CD4-positive, CD25-positive, alpha-beta regulatory T cell (primary cell): Measurements from ENCODE around the gene CD48. TPM values are rescaled to one million over a fixed set of nuclear protein-coding genes. Genes with fewer than 3 reads are reported as not detected.

ENCODE experiments used
- ATAC-seq, 2 donors: fragments of 150-1000 bp; cut with Tn5 transposase; one replicate each; pipeline ENCODE4 v1.10.0; 2021; ENCODE audit warnings: low read depth in 2 of 2, moderate number of reproducible peaks in 2 of 2, moderate library complexity in 1 of 2
- DNase-seq, 3 donors: peaks; one replicate each; pipeline versions ENCODE4 v3.0.0 to v3.0.0-alpha.2; 2012 to 2022; ENCODE audit warnings: mixed read lengths in 1 of 3
- H3K27ac ChIP-seq: one replicate; pipeline ENCODE4 v1.7.0; 2013; ENCODE audit warnings: mild to moderate bottlenecking, low read length; ENCODE audit not compliant: insufficient read depth, poor library complexity, severe bottlenecking
- H3K27me3 ChIP-seq: one replicate; pipeline ENCODE4 v1.7.0; 2013; ENCODE audit warnings: low read length; ENCODE audit not compliant: control insufficient read depth, insufficient read depth
- H3K36me3 ChIP-seq: one replicate; pipeline ENCODE4 v1.7.0; 2013; ENCODE audit warnings: mild to moderate bottlenecking, low read length, moderate library complexity; ENCODE audit not compliant: control insufficient read depth, insufficient read depth
- H3K4me1 ChIP-seq: 2 replicates; pipeline ENCODE4 v1.7.0; 2013; ENCODE audit warnings: mild to moderate bottlenecking, low read length; ENCODE audit not compliant: insufficient read depth, control insufficient read depth, poor library complexity, severe bottlenecking
- H3K4me3 ChIP-seq: one replicate; pipeline ENCODE4 v1.7.0; 2013; ENCODE audit warnings: low read depth, mild to moderate bottlenecking, low read length, moderate library complexity
- H3K9me3 ChIP-seq, 2 experiments: 1 replicate in 1 of 2; 2 replicates in 1 of 2; pipeline ENCODE4 v1.7.0; 2013; ENCODE audit warnings: low read length in 2 of 2, mild to moderate bottlenecking in 1 of 2, moderate library complexity in 1 of 2; ENCODE audit not compliant: control insufficient read depth in 2 of 2
- H3K27ac Mint-ChIP-seq, 3 donors: one replicate each; pipeline ENCODE4 v1.8.0; 2020 to 2022; ENCODE audit warnings: mild to moderate bottlenecking in 3 of 3, mixed read lengths in 3 of 3, moderate library complexity in 2 of 3
- H3K27me3 Mint-ChIP-seq: one replicate; pipeline ENCODE4 v1.8.0; 2022; ENCODE audit warnings: mild to moderate bottlenecking, mixed read lengths
- H3K36me3 Mint-ChIP-seq: one replicate; pipeline ENCODE4 v1.8.0; 2020; ENCODE audit warnings: mixed read lengths
- H3K4me1 Mint-ChIP-seq, 4 donors: one replicate each; pipeline ENCODE4 v1.8.0; 2020 to 2022; ENCODE audit warnings: mixed read lengths in 4 of 4, mild to moderate bottlenecking in 1 of 4
- H3K4me3 Mint-ChIP-seq, 4 donors: one replicate each; pipeline ENCODE4 v1.8.0; 2020 to 2022; ENCODE audit warnings: mild to moderate bottlenecking in 4 of 4, mixed read lengths in 4 of 4, moderate library complexity in 3 of 4
- H3K9me3 Mint-ChIP-seq, 7 donors: one replicate each; pipeline ENCODE4 v1.8.0; 2020 to 2022; ENCODE audit warnings: mixed read lengths in 7 of 7, mild to moderate bottlenecking in 3 of 7, moderate library complexity in 2 of 7
- polyA plus RNA-seq, 4 donors: library from polyadenylated mRNA; unstranded; fragments of 300-500 nt; fragmentation: Illumina TruSeq; gene quantifications; one replicate each; pipeline ENCODE4 v1.2.3, GENCODE V29; 2021
- total RNA-seq: library from RNA; stranded (reverse); gene quantifications from one replicate; pipeline ENCODE4 v1.2.3, GENCODE V29; 2022

CD48 gene
- total and polyA plus RNA-seq, 5 donors from 2014 or later, result 196 to 290 (median 242) TPM

- peaks cover 3% of the 10 kb centered on the region for H3K36me3 Mint-ChIP-seq
- no peak overlapping the region for H3K27ac Mint-ChIP-seq
Observed at GRCh38 chr1:160710517-160711252, 937 bp downstream of the CD48 start.

GRCh38 chr1:160709715-160710114 is 1.9 kb downstream of the CD48 start:
- no peak overlapping the region for H3K4me3 Mint-ChIP-seq
- Histone ChIP-seq H3K4me3 (peak overlapping the region; percentile 99), H3K27me3 (no peaks in the 10 kb centered on the region), H3K27ac (peak overlapping the region; percentile 96), H3K36me3 (peaks cover 6% of the 10 kb centered on the region), H3K4me1 (peaks cover 83% of the 10 kb centered on the region), H3K9me3 (no peaks in the 10 kb centered on the region)
- DNase-seq (no peak), ATAC-seq (no peak)
- H3K27ac Mint-ChIP-seq, result no peak overlapping the region
- peaks cover 26 to 43% (median 34%) of the 10 kb centered on the region in 4 donors for H3K4me1 Mint-ChIP-seq
- no peaks in the 10 kb centered on the region for H3K9me3 Mint-ChIP-seq
- peaks cover 13% of the 10 kb centered on the region for H3K36me3 Mint-ChIP-seq
- H3K27me3 Mint-ChIP-seq, result peaks cover 4% of the 10 kb centered on the region

More at GRCh38 chr1:160710517-160711252, 937 bp downstream of the CD48 start:
- H3K4me1 ChIP-seq, result peaks cover 78% of the 10 kb centered on the region
- H3K4me3 ChIP-seq, result peak overlapping the region; percentile 99
- Mint-ChIP-seq H3K4me3 (no peak overlapping the region), H3K27me3 (peaks cover 4% of the 10 kb centered on the region), H3K9me3 (no peaks in the 10 kb centered on the region), H3K4me1 (peaks cover 19 to 39% (median 29%) of the 10 kb centered on the region in 4 donors)
- H3K27me3 ChIP-seq, result no peaks in the 10 kb centered on the region
- no peaks in the 10 kb centered on the region for H3K36me3 ChIP-seq
- DNase-seq (no peak), ATAC-seq (no peak)
- peak overlapping the region; percentile 96 for H3K27ac ChIP-seq
- H3K9me3 ChIP-seq, result no peaks in the 10 kb centered on the region

- Mint-ChIP-seq H3K9me3 (no peaks in the 10 kb centered on the region), H3K27ac (no peak overlapping the region), H3K4me1 (peaks cover 28 to 51% (median 38%) of the 10 kb centered on the region in 4 donors), H3K4me3 (no peak overlapping the region), H3K27me3 (peaks cover 4% of the 10 kb centered on the region), H3K36me3 (peaks cover 20% of the 10 kb centered on the region)
- H3K36me3 ChIP-seq, result peaks cover 12% of the 10 kb centered on the region
- peak overlapping the region; percentile 96 for H3K27ac ChIP-seq
- H3K9me3 ChIP-seq, result no peaks in the 10 kb centered on the region
- peak in 2 of 3 donors; percentile 53 to 72 for DNase-seq
- peak; percentile 32 to 39 for ATAC-seq
- peaks cover 83% of the 10 kb centered on the region for H3K4me1 ChIP-seq
- H3K4me3 ChIP-seq, result peak overlapping the region; percentile 99
- H3K27me3 ChIP-seq, result no peaks in the 10 kb centered on the region
Observed at GRCh38 chr1:160708801-160709200, 2.8 kb downstream of the CD48 start.

GRCh38 chr1:160708118-160708517 is 3.5 kb downstream of the CD48 start:
- Mint-ChIP-seq H3K27ac (no peak overlapping the region), H3K27me3 (peaks cover 4% of the 10 kb centered on the region), H3K9me3 (no peaks in the 10 kb centered on the region), H3K4me1 (peaks cover 33 to 55% (median 41%) of the 10 kb centered on the region in 4 donors), H3K4me3 (no peak overlapping the region), H3K36me3 (peaks cover 27% of the 10 kb centered on the region)
- Histone ChIP-seq H3K4me1 (peaks cover 84% of the 10 kb centered on the region), H3K9me3 (no peaks in the 10 kb centered on the region), H3K27ac (peak overlapping the region; percentile 96), H3K4me3 (peak overlapping the region; percentile 99), H3K27me3 (no peaks in the 10 kb centered on the region), H3K36me3 (peaks cover 18% of the 10 kb centered on the region)
- ATAC-seq (no peak), DNase-seq (peak in 1 of 3 donors; percentile 40)

GRCh38 chr1:160707236-160708064 is 4.2 kb downstream of the CD48 start:
- H3K9me3 ChIP-seq, result no peaks in the 10 kb centered on the region
- H3K4me1 ChIP-seq, result peaks cover 83% of the 10 kb centered on the region
- peak overlapping the region; percentile 99 for H3K4me3 ChIP-seq
- H3K36me3 Mint-ChIP-seq, result peaks cover 29% of the 10 kb centered on the region
- peaks cover 24% of the 10 kb centered on the region for H3K36me3 ChIP-seq
- H3K4me1 Mint-ChIP-seq, result peaks cover 30 to 55% (median 41%) of the 10 kb centered on the region in 4 donors
- H3K27ac Mint-ChIP-seq, result no peak overlapping the region
- no peak overlapping the region for H3K4me3 Mint-ChIP-seq
- H3K27ac ChIP-seq, result peak overlapping the region; percentile 96
- DNase-seq (peak; percentile 23 to 77 (median 49)), ATAC-seq (peak; percentile 39 to 50)
- no peaks in the 10 kb centered on the region for H3K9me3 Mint-ChIP-seq
- peaks cover 4% of the 10 kb centered on the region for H3K27me3 Mint-ChIP-seq
- H3K27me3 ChIP-seq, result no peaks in the 10 kb centered on the region

- Histone ChIP-seq H3K27ac (peak overlapping the region; percentile 96), H3K9me3 (no peaks in the 10 kb centered on the region), H3K36me3 (peaks cover 30% of the 10 kb centered on the region), H3K4me1 (peaks cover 82% of the 10 kb centered on the region), H3K27me3 (no peaks in the 10 kb centered on the region), H3K4me3 (peak overlapping the region; percentile 99)
- ATAC-seq (no peak), DNase-seq (no peak)
- Mint-ChIP-seq H3K9me3 (no peaks in the 10 kb centered on the region), H3K27me3 (no peaks in the 10 kb centered on the region), H3K4me3 (no peak overlapping the region), H3K27ac (no peak overlapping the region), H3K36me3 (peaks cover 33% of the 10 kb centered on the region), H3K4me1 (peaks cover 28 to 55% (median 44%) of the 10 kb centered on the region in 4 donors)
Observed at GRCh38 chr1:160706526-160707235, 4.9 kb downstream of the CD48 start.

- Histone ChIP-seq H3K27ac (peak overlapping the region; percentile 53), H3K27me3 (no peaks in the 10 kb centered on the region), H3K4me1 (peaks cover 82% of the 10 kb centered on the region), H3K4me3 (peak overlapping the region; percentile 78), H3K9me3 (no peaks in the 10 kb centered on the region), H3K36me3 (peaks cover 30% of the 10 kb centered on the region)
- H3K36me3 Mint-ChIP-seq, result peaks cover 33% of the 10 kb centered on the region
- ATAC-seq (no peak), DNase-seq (no peak)
- H3K9me3 Mint-ChIP-seq, result no peaks in the 10 kb centered on the region
- H3K4me1 Mint-ChIP-seq, result peaks cover 27 to 61% (median 51%) of the 10 kb centered on the region in 4 donors
- H3K27ac Mint-ChIP-seq, result peak overlapping the region in 1 of 3 donors; percentile 91
- no peaks in the 10 kb centered on the region for H3K27me3 Mint-ChIP-seq
- peak overlapping the region in 1 of 4 donors; percentile 71 for H3K4me3 Mint-ChIP-seq
Observed at GRCh38 chr1:160705742-160706141, 5.9 kb downstream of the CD48 start.
